Neural cell (in vitro differentiated cells): ENCODE measurements around the gene PGK1.

Experiments used
- EZH2 ChIP-seq: fragments of 200-600, 300-800 bp; shearing (Covaris generic), sonication (generic); IDR thresholded peaks from 2 replicates; pipeline ENCODE4 v1.6.1; 2014; ENCODE audit warnings: antibody characterized with exemption, low read length, borderline replicate concordance, mild to moderate bottlenecking; ENCODE audit not compliant: insufficient read depth, poor library complexity, severe bottlenecking
- MXI1 ChIP-seq: fragments of 450-650 bp; conservative IDR thresholded peaks from 2 replicates; pipeline ENCODE4 v1.6.1; 2014; ENCODE audit warnings: antibody characterized with exemption, mild to moderate bottlenecking; ENCODE audit not compliant: poor library complexity, severe bottlenecking
- RAD21 ChIP-seq: fragments of 450-650 bp; conservative IDR thresholded peaks from 2 replicates; pipeline ENCODE4 v1.6.1; 2014; ENCODE audit warnings: antibody characterized with exemption, mild to moderate bottlenecking, moderate library complexity
- SMC3 ChIP-seq: fragments of 450-650 bp; conservative IDR thresholded peaks from 2 replicates; pipeline ENCODE4 v1.6.1; 2014; ENCODE audit warnings: antibody characterized with exemption, mild to moderate bottlenecking, moderate library complexity; ENCODE audit not compliant: poor library complexity
- TF ChIP-seq, protein P1 (sequence below): fragments of 450-650 bp; IDR thresholded peaks from 2 replicates; pipeline ENCODE4 v1.5.1; 2014; ENCODE audit warnings: antibody characterized with exemption, mild to moderate bottlenecking, moderate library complexity; ENCODE audit not compliant: poor library complexity, severe bottlenecking

DNA sequence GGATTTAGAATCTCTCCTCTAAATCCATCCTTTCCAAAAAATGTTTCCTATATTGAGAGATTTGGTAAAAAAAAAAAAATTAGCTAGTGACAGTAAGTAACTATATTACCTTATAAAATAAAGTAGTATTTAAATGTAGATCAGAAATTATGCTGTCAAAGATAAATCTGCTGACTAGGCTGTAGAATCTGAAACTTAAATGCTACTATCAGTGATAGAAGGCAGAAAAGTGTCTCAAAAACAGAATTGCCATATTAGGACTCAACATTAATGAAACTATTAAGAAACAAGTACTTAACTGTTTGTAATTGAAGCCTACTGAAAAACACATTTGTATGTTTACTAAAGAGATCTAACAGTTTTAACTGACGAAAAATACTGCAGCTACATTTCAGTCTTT lies 27.1 kb downstream of the PGK1 start:
- TF ChIP-seq, protein P1, sequence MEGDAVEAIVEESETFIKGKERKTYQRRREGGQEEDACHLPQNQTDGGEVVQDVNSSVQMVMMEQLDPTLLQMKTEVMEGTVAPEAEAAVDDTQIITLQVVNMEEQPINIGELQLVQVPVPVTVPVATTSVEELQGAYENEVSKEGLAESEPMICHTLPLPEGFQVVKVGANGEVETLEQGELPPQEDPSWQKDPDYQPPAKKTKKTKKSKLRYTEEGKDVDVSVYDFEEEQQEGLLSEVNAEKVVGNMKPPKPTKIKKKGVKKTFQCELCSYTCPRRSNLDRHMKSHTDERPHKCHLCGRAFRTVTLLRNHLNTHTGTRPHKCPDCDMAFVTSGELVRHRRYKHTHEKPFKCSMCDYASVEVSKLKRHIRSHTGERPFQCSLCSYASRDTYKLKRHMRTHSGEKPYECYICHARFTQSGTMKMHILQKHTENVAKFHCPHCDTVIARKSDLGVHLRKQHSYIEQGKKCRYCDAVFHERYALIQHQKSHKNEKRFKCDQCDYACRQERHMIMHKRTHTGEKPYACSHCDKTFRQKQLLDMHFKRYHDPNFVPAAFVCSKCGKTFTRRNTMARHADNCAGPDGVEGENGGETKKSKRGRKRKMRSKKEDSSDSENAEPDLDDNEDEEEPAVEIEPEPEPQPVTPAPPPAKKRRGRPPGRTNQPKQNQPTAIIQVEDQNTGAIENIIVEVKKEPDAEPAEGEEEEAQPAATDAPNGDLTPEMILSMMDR, result no peak
- TF ChIP-seq EZH2 (no peak), MXI1 (no peak), RAD21 (no peak), SMC3 (no peak)
